ENCODE measurements around the gene SLC25A22. TPM values are rescaled to one million over a fixed set of nuclear protein-coding genes. Genes with fewer than 3 reads are reported as not detected.

Gene SLC25A22
- polyA plus RNA-seq, 6 donors from 2014 or later: 6.8 to 9.4 (median 7.2) TPM

- H3K27ac Mint-ChIP-seq: no peak overlapping the region
- H3K4me3 Mint-ChIP-seq: peak overlapping the region; percentile 41 to 89 (median 70)
- H3K36me3 Mint-ChIP-seq: no peaks in the 10 kb centered on the region
- peaks cover 37 to 48% (median 37%) of the 10 kb centered on the region in 3 donors for H3K4me1 Mint-ChIP-seq
- ATAC-seq (ENCODE audit: low read depth in 2 of 2): no peak
- peaks cover 16 to 50% (median 29%) of the 10 kb centered on the region in 3 donors for H3K27me3 Mint-ChIP-seq
- DNase-seq: no peak
- H3K9me3 Mint-ChIP-seq: no peaks in the 10 kb centered on the region
These were observed 33.2 kb upstream of the SLC25A22 start for GRCh38 chr11:831118-831864.

DNA sequence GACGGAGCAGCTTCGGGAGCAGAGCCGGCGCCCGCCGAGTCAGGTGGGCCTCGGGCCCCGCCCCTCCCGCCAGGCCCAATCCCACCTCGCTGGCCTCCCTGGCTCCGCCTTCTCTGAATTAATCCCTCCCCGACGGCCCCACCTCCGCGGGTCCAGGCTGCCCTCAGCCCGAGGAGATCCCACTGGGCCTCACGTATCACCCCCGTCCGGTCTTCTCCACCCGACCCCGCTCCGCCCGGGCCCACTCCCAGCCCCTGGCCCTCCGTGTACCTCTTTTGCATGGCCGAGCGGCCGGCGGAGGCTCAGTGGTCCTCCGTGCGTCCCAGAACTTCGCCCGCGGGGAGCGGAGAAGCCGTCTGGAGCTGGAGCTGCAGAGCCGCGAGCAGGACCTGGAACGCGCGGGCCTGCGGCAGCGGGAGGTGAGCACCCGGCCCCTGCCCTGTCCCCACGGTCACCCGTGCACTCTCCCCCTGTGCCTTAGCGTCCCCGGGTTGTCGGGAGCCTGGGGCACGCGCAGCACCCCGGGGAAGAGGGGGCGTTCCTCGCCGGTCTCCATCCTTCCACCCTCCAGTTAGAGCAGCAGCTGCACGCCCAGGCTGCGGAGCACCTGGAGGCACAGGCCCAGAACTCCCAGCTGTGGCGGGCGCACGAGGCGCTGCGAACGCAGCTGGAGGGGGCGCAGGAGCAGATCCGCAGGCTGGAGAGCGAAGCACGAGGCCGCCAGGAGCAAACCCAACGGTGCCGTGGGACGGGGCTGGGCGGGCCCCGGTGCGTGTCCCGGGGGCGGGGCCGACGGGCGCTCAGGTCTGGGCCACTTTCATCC is 32.4 kb upstream of the SLC25A22 start:
- peak overlapping the region; percentile 20 to 87 (median 78) for H3K4me3 Mint-ChIP-seq
- H3K4me1 Mint-ChIP-seq: peaks cover 37 to 48% (median 37%) of the 10 kb centered on the region in 3 donors
- H3K9me3 Mint-ChIP-seq: no peaks in the 10 kb centered on the region
- DNase-seq: peak; percentile 58
- H3K36me3 Mint-ChIP-seq: no peaks in the 10 kb centered on the region
- H3K27ac Mint-ChIP-seq: no peak overlapping the region
- peaks cover 16 to 50% (median 29%) of the 10 kb centered on the region in 3 donors for H3K27me3 Mint-ChIP-seq
- ATAC-seq (ENCODE audit: low read depth in 2 of 2): peak; percentile 44 to 49

GRCh38 chr11:829847-830294 is 31.8 kb upstream of the SLC25A22 start:
- peaks cover 0 to 5% of the 10 kb centered on the region in 2 donors for H3K36me3 Mint-ChIP-seq
- peaks cover 34 to 48% (median 37%) of the 10 kb centered on the region in 3 donors for H3K4me1 Mint-ChIP-seq

GRCh38 chr11:829176-829846 is 31.2 kb upstream of the SLC25A22 start:
- Mint-ChIP-seq H3K27ac (no peak overlapping the region), H3K27me3 (peaks cover 16 to 49% (median 29%) of the 10 kb centered on the region in 3 donors), H3K9me3 (no peaks in the 10 kb centered on the region), H3K36me3 (peaks cover 0 to 7% of the 10 kb centered on the region in 2 donors), H3K4me3 (peak overlapping the region; percentile 75 to 87 (median 79)), H3K4me1 (peaks cover 34 to 48% (median 36%) of the 10 kb centered on the region in 3 donors)
- ATAC-seq (ENCODE audit: low read depth in 2 of 2): peak in 1 of 2 donors; percentile 7
- DNase-seq: no peak

More at GRCh38 chr11:829847-830294, 31.8 kb upstream of the SLC25A22 start:
- Mint-ChIP-seq H3K4me3 (peak overlapping the region; percentile 75 to 87 (median 79)), H3K27ac (no peak overlapping the region), H3K9me3 (no peaks in the 10 kb centered on the region), H3K27me3 (peaks cover 16 to 50% (median 29%) of the 10 kb centered on the region in 3 donors)
- peak in 1 of 2 donors; percentile 5 for ATAC-seq (ENCODE audit: low read depth in 2 of 2)
- DNase-seq: no peak

DNA sequence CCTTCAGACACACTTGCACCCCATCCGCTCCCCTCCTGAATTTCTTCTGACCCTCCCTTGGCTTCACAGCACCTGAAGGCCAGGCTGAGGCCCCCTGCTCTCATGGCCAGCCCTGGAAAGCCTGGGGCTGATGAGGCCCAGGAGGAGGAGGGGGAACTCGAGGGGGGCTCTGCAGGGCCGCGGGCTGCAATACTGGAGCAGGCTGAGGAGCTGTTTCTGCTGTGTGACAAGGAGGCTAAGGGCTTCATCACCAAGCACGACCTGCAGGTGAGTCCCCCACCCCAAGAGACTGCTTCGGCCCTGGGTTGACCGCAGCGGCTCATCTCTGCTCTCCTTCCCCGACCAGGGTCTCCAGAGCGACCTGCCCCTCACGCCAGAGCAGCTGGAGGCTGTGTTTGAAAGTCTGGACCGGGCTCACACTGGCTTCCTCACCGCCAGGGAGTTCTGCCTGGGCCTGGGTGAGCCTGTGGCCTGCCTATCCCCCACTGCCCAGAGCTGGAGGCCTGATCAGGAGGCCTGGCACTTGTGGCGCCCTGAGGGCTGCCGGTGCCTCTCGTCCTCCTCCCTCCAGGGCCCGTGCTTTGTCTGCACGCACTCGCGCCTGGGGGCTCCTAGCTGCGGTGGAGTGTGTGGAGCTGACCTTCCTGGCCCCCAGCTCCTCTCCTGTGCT is 30.6 kb upstream of the SLC25A22 start:
- no peak for DNase-seq
- peak overlapping the region in 7 of 8 donors; percentile 75 to 93 (median 85) for H3K4me3 Mint-ChIP-seq
- H3K4me1 Mint-ChIP-seq: peaks cover 29 to 48% (median 31%) of the 10 kb centered on the region in 3 donors
- no peaks in the 10 kb centered on the region for H3K9me3 Mint-ChIP-seq
- no peak overlapping the region for H3K27ac Mint-ChIP-seq
- H3K27me3 Mint-ChIP-seq: peaks cover 11 to 43% (median 29%) of the 10 kb centered on the region in 3 donors
- ATAC-seq (ENCODE audit: low read depth in 2 of 2): no peak
- H3K36me3 Mint-ChIP-seq: peaks cover 0 to 7% of the 10 kb centered on the region in 2 donors

DNA sequence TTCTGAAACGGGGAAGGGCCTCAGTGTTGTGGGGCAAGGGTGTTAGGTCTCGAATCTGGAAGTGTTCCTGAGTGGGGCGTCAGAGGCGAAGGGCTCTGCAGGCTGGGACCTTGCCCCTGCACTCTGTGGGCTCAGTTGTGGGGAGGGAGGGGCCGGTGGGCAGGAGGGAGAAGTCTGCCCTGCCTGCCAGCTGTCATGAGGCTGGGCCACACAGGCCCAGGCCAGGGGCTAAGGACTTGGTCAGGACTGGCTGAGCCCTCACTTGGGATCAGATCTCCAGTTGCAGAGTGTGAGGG is 29.8 kb upstream of the SLC25A22 start, which contains the start of gene CRACR2B:
TSS of gene CRACR2B (plus strand) at position 23 of the 296 bp plus-strand sequence. CDS start 689 bp downstream, outside the sequence.
- H3K27me3 Mint-ChIP-seq: peaks cover 11 to 43% (median 29%) of the 10 kb centered on the region in 3 donors
- peaks cover 29 to 48% (median 31%) of the 10 kb centered on the region in 3 donors for H3K4me1 Mint-ChIP-seq
- H3K36me3 Mint-ChIP-seq: peaks cover 0 to 7% of the 10 kb centered on the region in 2 donors
- H3K4me3 Mint-ChIP-seq: peak within 1 kb of the TSS; percentile 77 to 93 (median 86)
- H3K27ac Mint-ChIP-seq: peak within 1 kb of the TSS in 2 of 6 donors; percentile 36 to 83
- peak in 1 of 2 donors; percentile 10 for ATAC-seq (ENCODE audit: low read depth in 2 of 2)
- DNase-seq: no peak
- H3K9me3 Mint-ChIP-seq: no peaks in the 10 kb centered on the region

- Mint-ChIP-seq H3K9me3 (no peaks in the 10 kb centered on the region), H3K27ac (peak overlapping the region in 1 of 6 donors; percentile 83)
These were observed 29.2 kb upstream of the SLC25A22 start for GRCh38 chr11:827146-827896.

GRCh38 chr11:826836-827145 is 28.7 kb upstream of the SLC25A22 start:
- Mint-ChIP-seq H3K36me3 (peaks cover 0 to 7% of the 10 kb centered on the region in 2 donors), H3K27me3 (peaks cover 11 to 40% (median 25%) of the 10 kb centered on the region in 3 donors), H3K4me1 (peaks cover 27 to 45% (median 29%) of the 10 kb centered on the region in 3 donors), H3K4me3 (peak overlapping the region; percentile 15 to 89 (median 78)), H3K27ac (peak overlapping the region in 1 of 6 donors; percentile 49), H3K9me3 (no peaks in the 10 kb centered on the region)
- DNase-seq (no peak), ATAC-seq (ENCODE audit: low read depth in 2 of 2) (peak in 1 of 2 donors; percentile 6)

More at GRCh38 chr11:827146-827896, 29.2 kb upstream of the SLC25A22 start:
- Mint-ChIP-seq H3K27me3 (peaks cover 11 to 43% (median 29%) of the 10 kb centered on the region in 3 donors), H3K36me3 (peaks cover 0 to 7% of the 10 kb centered on the region in 2 donors), H3K4me3 (peak overlapping the region; percentile 74 to 93 (median 86)), H3K4me1 (peaks cover 29 to 46% (median 32%) of the 10 kb centered on the region in 3 donors)
- DNase-seq: no peak
- ATAC-seq (ENCODE audit: low read depth in 2 of 2): peak; percentile 12 to 20

GRCh38 chr11:826227-826621 is 28.1 kb upstream of the SLC25A22 start:
- Mint-ChIP-seq H3K4me3 (peak overlapping the region; percentile 15 to 89 (median 78)), H3K27me3 (peaks cover 11 to 35% (median 20%) of the 10 kb centered on the region in 3 donors), H3K27ac (no peak overlapping the region), H3K36me3 (peaks cover 0 to 7% of the 10 kb centered on the region in 2 donors), H3K4me1 (peaks cover 23 to 42% (median 28%) of the 10 kb centered on the region in 3 donors), H3K9me3 (no peaks in the 10 kb centered on the region)
- DNase-seq (no peak), ATAC-seq (ENCODE audit: low read depth in 2 of 2) (no peak)

DNA sequence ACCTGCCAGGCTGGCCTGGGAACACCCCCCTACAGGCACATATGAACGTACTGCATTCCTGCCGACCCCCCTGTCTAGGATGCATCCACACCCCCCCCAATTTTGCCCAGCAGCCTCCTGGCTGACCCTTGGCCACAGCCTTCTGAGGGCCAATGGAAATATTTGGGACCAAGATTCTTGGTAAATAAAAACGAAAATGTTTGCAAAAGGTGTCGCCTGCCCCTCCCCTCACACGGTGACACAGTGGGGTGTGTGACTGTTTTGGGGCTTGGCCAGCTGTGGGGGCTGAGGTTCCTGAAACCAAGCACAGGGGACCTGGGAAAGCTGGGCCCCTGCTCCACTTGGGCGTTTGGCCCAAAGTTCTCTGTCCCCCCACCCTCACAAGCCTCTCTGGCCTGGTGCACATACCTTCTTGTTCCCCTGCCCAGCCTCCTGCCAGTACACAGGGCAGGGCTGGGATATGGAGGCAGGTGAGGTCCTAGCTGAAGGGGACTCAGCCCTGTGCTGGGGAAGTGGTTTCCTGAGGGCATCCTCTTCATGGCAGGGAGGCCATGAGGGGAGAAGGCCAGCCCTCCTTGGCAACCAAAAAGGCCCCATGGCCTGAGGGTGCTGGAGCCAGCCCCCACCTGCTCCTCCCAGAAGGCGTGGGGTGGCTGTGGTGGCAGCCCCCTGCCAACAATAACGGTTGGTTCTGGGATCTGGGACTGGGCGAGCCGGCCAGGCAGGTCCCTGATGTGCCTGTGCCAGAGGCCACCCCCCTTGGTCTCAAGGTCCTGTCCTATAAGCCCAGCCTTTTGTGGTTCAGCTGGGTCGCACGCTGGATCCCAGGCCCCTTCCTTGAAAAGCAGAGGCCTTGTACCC is 27.5 kb upstream of the SLC25A22 start:
- H3K9me3 Mint-ChIP-seq: no peaks in the 10 kb centered on the region
- H3K27me3 Mint-ChIP-seq: peaks cover 11 to 32% (median 20%) of the 10 kb centered on the region in 3 donors
- peaks cover 0 to 7% of the 10 kb centered on the region in 2 donors for H3K36me3 Mint-ChIP-seq
- DNase-seq (no peak), ATAC-seq (ENCODE audit: low read depth in 2 of 2) (no peak)
- peak overlapping the region in 1 of 8 donors; percentile 40 for H3K4me3 Mint-ChIP-seq
- peak overlapping the region in 1 of 6 donors; percentile 31 for H3K27ac Mint-ChIP-seq
- peaks cover 27 to 45% (median 33%) of the 10 kb centered on the region in 3 donors for H3K4me1 Mint-ChIP-seq

DNA sequence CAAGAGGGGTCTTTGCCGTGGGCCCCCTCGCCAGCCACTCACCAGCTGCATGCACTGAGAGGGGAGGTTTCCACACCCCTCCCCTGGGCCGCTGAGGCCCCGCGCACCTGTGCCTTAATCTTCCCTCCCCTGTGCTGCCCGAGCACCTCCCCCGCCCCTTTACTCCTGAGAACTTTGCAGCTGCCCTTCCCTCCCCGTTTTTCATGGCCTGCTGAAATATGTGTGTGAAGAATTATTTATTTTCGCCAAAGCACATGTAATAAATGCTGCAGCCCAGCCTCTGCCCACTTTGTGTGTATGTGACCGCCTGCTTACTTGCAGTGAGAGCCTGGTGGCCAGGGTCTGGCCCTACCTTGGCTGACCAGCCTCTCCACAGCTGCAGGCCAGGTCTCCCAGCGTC is 26.9 kb upstream of the SLC25A22 start:
- peaks cover 11 to 26% (median 20%) of the 10 kb centered on the region in 3 donors for H3K27me3 Mint-ChIP-seq
- ATAC-seq (ENCODE audit: low read depth in 2 of 2): no peak
- peak overlapping the region in 2 of 6 donors; percentile 31 to 73 for H3K27ac Mint-ChIP-seq
- peak overlapping the region in 1 of 8 donors; percentile 40 for H3K4me3 Mint-ChIP-seq
- no peak for DNase-seq
- H3K36me3 Mint-ChIP-seq: peaks cover 0 to 7% of the 10 kb centered on the region in 2 donors
- H3K9me3 Mint-ChIP-seq: no peaks in the 10 kb centered on the region
- peaks cover 27 to 41% (median 34%) of the 10 kb centered on the region in 3 donors for H3K4me1 Mint-ChIP-seq
